ENCODE measurements around the gene TICRR. TPM values are rescaled to one million over a fixed set of nuclear protein-coding genes. Genes with fewer than 3 reads are reported as not detected.

Gene TICRR
- total and polyA plus RNA-seq, 2 of the 13 experiments (the other 11 are each of a cell fraction or from before 2014, with no cell fraction given) = 4.1 to 14.3 TPM

GRCh38 chr15:89665449-89666181 lies 90.3 kb downstream of the TICRR start (continued):
- TF ChIP-seq, protein P1, sequence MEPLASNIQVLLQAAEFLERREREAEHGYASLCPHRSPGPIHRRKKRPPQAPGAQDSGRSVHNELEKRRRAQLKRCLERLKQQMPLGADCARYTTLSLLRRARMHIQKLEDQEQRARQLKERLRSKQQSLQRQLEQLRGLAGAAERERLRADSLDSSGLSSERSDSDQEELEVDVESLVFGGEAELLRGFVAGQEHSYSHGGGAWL (CRISPR knock-in tag; IDR thresholded peaks at IDR 0.05) = no peak
- TF ChIP-seq UBTF (CRISPR knock-in tag; IDR thresholded peaks at IDR 0.05) (peak; percentile 49; the same call in 1 of the 2 replicates), NFIC (IDR thresholded peaks at IDR 0.05; ENCODE audit: low read length) (no peak), PHF8 (CRISPR knock-in tag; IDR thresholded peaks at IDR 0.05) (0 out of 2 replicates have a peak, but pooled peaks have one; percentile 18)

GRCh38 chr15:89666184-89666857 lies 91.1 kb downstream of the TICRR start:
- Histone ChIP-seq H3K4me1 (ENCODE audit: insufficient read depth, low read length) (peaks cover 28% of the 10 kb centered on the region), H3K36me3 (replicated peaks in 1 of 2; ENCODE audit: control insufficient read depth in 1 of 2, insufficient read depth in 2 of 2, low read length in 2 of 2) (no peaks in the 10 kb centered on the region), H3K4me3 (replicated peaks in 1 of 3; ENCODE audit: insufficient read depth in 1 of 3, low read depth in 2 of 3, low read length in 3 of 3) (peak overlapping the region; percentile 34 to 65 (median 41); a peak in 4 of 6 replicates), H3K9me3 (ENCODE audit: low read length) (no peaks in the 10 kb centered on the region), H3K9ac (ENCODE audit: insufficient read depth, low read depth, low read length) (no peak overlapping the region), H3K27ac (ENCODE audit: extremely low read length, insufficient read depth, low read length) (no peak overlapping the region), H3K4me2 (ENCODE audit: low read depth, low read length) (peak overlapping the region; percentile 67), H3K27me3 (ENCODE audit: control insufficient read depth in 1 of 2, insufficient read depth in 2 of 2, low read length in 2 of 2) (peaks cover 0 to 1% of the 10 kb centered on the region in 2 experiments; a peak in 1 of 5 replicates), H3K79me2 (ENCODE audit: insufficient read depth, low read length) (no peaks in the 10 kb centered on the region), H4K20me1 (ENCODE audit: insufficient read depth, low read length) (no peaks in the 10 kb centered on the region), H2AFZ (ENCODE audit: low read length) (no peak overlapping the region)
- DNase-seq (ENCODE audit: low spot score) (no peak), FAIRE-seq (no peak), ATAC-seq (peak; percentile 64)
- BruUV-seq (replicated peaks) = no TSS peak
- in situ Hi-C loops (cut with HindIII; ENCODE audit: extremely low pct_ligation_motif_present, low pct_unique_long_range_greater_than_20kb) (no loop called here), intact Hi-C loops (cut with micrococcal nuclease; ENCODE audit: unreplicated experiment) (no loop called here)
- POLR2A ChIA-PET = interaction anchor here (0.9 kb wide), 1 partner anchor 8 kb away, joined by 4 read pairs; no protein-coding TSS in a partner anchor
- TF ChIP-seq ZNF883 (CRISPR knock-in tag; IDR thresholded peaks at IDR 0.05; ENCODE audit: not compliant biosample characterization) (no peak), ZNF687 (CRISPR knock-in tag; IDR thresholded peaks at IDR 0.05) (0 out of 2 replicates have a peak, but pooled peaks have one; percentile 2)
- CTCF ChIA-PET (ENCODE audit: low intra/inter-chr PET ratio, low total read pairs) = no interaction called here
- WGBS (ENCODE audit: low lambda C conversion rate) = 38% methylated on average over 2 of the region's 8 CpGs
